ENCODE results near the gene NXPH1.

The NXPH1 gene

GRCh38 chr7:8507566-8507965 lies 74.2 kb downstream of the NXPH1 start:
- DNase-seq (ENCODE audit: low read depth) = no peak

DNA sequence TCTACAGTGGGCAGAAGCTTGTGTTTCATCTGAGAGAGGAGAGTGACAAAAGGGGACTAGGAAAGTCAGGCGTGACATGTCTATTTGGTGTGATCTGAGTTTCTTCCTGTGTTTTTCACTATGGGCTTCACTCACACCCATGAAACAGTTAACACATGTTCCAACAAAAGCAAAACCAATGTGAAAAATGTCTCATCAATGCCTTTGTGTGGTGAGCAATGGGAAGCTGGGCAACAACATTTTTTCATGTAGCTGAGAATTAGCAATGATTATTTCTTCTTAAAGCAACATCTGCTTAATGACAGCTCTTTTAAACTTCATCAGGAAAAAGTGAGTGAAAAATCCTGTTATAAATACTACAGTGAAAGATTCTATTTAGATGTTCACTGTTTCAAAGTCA lies 76.2 kb downstream of the NXPH1 start:
- no peak for DNase-seq (ENCODE audit: low read depth)

DNA sequence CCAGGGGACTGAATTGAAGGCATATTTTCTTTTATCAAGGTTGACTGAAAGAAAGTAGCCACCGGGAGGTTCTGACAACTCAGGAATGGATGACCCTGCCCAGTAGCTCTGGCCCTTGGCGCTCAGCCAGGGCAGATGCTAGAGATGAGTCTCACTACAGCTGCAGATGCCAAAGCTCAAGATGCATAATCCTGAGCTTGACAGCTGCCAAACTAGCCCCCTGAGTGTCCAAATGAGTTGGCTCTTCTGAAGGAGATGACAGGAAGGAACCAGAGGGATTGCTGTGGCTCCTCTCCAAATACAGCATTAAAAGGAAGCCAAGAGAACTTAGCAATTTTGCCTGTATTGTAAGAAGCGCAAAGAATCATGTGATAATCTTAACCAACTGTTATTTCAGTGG lies 78.4 kb downstream of the NXPH1 start:
- DNase-seq (ENCODE audit: low read depth) = no peak

- no peak for DNase-seq (ENCODE audit: low read depth)
These were observed 81.5 kb downstream of the NXPH1 start for GRCh38 chr7:8514781-8515519.

DNA sequence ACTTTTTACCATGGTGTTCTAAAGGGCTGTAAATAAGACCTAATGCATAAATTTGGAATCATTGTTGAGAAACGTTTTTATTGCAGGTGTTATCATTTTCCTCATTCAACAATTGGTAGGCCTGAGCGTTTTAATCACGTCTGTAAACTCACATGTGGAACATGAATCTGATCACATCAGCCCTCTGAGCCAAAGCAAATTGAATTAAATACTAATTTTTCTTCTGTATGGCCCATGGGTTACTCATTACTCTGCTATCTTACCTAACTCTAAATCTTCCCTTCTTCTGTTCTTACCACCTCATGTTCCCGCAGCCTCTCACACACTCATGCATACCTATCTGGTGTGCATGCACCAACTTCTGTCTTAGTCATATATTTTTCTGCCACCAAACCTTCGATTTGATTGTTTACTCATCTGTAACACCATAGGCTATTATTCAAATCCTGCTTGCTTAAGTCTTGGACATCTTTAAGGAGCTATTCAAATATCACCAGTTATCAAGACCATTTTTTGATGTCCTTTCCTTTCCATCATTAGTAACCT lies 82.3 kb downstream of the NXPH1 start:
- no peak for DNase-seq (ENCODE audit: low read depth)

DNA sequence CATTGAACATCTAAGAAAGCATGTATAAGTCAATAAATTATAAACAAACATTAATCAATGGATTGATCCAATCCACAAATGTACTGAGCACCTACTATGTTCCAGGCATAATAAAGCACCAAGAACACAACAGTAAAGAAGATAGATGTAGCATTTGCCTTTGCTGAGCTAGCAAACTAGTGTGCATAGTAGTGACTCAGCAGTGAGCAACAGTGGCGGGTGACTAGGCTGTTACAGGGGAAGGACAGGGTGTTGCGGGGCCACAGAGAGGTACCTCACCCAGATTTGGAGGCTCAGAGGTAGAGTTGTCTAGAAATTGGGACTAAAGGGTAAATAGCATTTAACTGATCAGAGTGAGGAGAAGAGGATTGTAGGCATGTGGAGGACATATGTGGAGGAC lies 83.6 kb downstream of the NXPH1 start:
- DNase-seq (ENCODE audit: low read depth) = no peak

DNA sequence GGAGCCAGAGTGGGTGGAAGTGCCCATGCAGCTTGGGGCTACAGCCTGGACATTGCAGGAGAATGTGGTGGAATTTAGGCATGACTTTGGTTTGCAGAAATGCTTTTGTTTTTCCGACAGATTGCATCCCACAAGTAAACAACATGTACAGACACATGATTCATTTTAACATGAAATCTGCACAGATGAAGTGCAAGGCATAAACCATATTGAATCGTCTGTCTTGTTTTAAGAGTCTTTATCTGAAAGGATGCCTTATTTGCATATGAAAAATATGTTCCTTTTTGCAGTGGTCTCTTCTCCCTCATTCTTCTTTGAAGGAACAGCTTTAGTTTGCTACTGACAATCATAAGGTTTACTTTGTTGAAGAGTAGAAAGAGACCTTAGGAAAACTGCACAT lies 94.9 kb downstream of the NXPH1 start:
- no peak for DNase-seq (ENCODE audit: low read depth)

GRCh38 chr7:8531991-8532515 lies 98.6 kb downstream of the NXPH1 start:
- no peak for DNase-seq (ENCODE audit: low read depth)

DNA sequence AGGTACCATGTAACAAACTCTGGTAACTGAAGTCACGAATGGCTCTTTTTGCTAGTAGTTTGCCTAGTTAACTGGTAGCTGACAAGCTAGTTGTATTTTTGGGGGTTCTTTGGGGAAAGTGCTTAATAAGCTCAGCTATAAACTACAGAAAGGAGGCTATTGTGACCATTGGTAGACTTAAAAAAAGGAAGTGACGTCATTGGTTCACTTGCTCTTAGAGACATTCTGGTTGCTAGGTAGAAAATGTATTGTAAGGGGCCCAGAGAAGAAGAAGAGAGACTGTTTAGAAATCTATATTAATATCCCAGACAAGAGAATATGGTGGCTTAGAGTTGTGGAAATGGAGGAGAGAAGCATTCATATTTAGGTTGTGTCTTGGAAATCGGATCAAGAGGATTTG lies 103.0 kb downstream of the NXPH1 start:
- no peak for DNase-seq (ENCODE audit: low read depth)

DNA sequence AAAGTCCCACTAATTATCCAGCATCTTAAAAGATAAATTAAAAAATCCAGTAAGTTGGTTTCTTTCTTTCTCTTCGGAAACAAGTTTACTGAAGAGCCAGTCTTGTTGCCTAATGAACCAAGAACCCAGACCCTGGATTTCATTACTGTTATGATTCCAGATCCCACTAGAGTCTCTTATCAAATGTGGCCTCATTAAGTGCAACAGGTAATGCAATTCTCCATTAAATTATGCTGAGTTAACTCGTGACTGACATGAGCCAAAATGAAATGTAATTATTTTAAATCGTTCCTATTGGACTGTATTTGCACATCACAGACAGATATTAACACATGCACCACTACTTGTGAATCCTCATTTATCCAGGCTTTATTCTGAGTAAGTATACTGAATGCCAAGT lies 115.6 kb downstream of the NXPH1 start:
- DNase-seq (ENCODE audit: low read depth) = no peak

- no peak for DNase-seq (ENCODE audit: low read depth)
These were observed 127.1 kb downstream of the NXPH1 start for GRCh38 chr7:8560501-8560900.

GRCh38 chr7:8561449-8561848 lies 128.0 kb downstream of the NXPH1 start:
- no peak for DNase-seq (ENCODE audit: low read depth)

- no peak for DNase-seq (ENCODE audit: low read depth)
These were observed 130.9 kb downstream of the NXPH1 start for GRCh38 chr7:8564281-8564680.

DNA sequence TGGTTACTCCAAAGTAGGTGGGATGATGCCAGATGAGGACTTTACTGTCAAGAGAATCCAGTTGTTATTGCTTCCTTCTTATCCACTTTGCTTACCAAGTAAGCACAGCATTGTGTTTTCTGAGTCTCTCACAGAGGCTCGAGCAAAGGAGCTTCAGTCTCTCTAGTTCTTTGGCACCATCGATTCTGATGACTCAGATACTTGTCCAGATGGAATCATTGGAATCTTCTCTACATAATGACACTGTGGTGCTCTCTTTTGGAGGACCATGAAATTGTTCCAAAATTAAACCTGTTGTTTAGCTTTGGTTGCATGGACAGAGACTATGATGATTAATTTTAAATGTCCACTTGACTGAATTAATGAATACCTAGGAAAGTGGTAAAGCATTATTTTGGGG lies 132.6 kb downstream of the NXPH1 start:
- no peak for DNase-seq (ENCODE audit: low read depth)

- DNase-seq (ENCODE audit: low read depth) = no peak
These were observed 134.2 kb downstream of the NXPH1 start for GRCh38 chr7:8567626-8568025.

GRCh38 chr7:8579661-8580194 lies 146.3 kb downstream of the NXPH1 start:
- DNase-seq (ENCODE audit: low read depth) = no peak

- DNase-seq (ENCODE audit: low read depth) = no peak
These were observed 148.4 kb downstream of the NXPH1 start for GRCh38 chr7:8581842-8582241.

DNA sequence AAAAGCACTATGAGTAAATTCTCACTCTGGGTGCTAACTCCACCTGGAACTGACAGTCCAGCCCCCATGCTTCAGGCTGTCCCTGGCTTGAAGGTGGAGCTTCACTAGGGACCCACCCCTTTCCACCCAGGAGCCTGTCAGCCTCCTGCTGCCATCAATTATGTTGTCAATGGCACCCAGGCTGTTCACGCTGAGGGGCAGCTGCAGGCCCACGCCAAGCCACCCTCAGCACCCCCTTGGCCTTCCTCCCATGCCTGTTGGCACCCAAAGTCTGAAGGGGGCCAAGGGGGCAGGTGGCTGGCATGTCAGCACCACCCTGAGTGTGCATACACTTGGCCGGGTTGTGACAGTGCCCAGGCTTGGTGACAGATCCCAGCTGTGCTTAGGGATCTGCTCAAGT lies 149.3 kb downstream of the NXPH1 start:
- no peak for DNase-seq (ENCODE audit: low read depth)

GRCh38 chr7:8585591-8585990 lies 152.2 kb downstream of the NXPH1 start:
- DNase-seq (ENCODE audit: low read depth) = no peak

GRCh38 chr7:8590225-8590624 lies 156.8 kb downstream of the NXPH1 start:
- DNase-seq (ENCODE audit: low read depth) = no peak

- DNase-seq (ENCODE audit: low read depth) = no peak
These were observed 157.4 kb downstream of the NXPH1 start for GRCh38 chr7:8590791-8591190.

DNA sequence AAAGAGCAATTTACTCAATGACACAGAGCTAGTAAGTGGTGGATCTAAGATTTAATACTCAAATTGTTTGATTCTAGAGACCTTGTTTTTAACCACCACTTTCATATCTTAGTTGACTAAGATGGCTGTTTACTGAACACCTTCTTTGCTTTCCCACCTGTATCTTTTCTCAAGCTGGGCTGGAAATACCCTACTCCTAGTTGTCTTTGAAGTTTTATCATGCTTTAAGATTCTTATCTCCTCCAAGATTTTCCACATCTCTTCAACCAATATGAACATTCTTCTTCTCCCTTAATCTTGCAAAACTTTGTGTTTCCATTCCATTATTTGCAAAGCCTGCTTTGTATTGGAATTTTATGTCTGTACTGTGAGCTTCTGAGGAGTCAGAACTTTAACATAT lies 157.9 kb downstream of the NXPH1 start:
- no peak for DNase-seq (ENCODE audit: low read depth)

DNA sequence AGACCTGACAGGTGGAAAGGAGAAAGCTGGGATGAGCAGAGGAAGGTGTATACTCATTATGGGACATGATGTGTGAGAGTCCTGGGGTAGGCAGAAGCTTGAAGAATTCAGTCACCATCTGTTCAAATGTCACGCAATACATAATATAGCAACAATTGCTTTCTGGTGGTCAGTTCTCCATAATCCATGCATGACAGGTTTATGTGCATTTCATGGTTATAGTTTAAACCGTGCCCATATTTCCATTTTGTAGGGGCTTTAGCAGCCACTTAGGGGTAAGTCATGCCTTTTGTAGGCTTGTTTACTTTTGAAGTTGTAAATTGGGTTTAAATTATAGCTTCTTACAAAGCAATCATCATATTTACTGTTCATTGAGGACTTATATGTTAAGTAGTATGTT lies 158.8 kb downstream of the NXPH1 start:
- DNase-seq (ENCODE audit: low read depth) = no peak

- DNase-seq (ENCODE audit: low read depth) = no peak
These were observed 160.7 kb downstream of the NXPH1 start for GRCh38 chr7:8594115-8594514.
